GM18498 (cell line): ENCODE results near the gene KIRREL3.

ENCODE experiments used
- ATAC-seq: cut with Tn5 transposase; IDR thresholded peaks from one replicate; pipeline ENCODE4 v1.9.1; 2021; ENCODE audit warnings: mild to moderate bottlenecking, moderate library complexity; ENCODE audit not compliant: unreplicated experiment

KIRREL3 gene

GRCh38 chr11:126497581-126498122 lies 502.9 kb downstream of the KIRREL3 start:
- ATAC-seq = no peak

GRCh38 chr11:126496576-126497337 lies 503.8 kb downstream of the KIRREL3 start:
- ATAC-seq = no peak

GRCh38 chr11:126495281-126496220 lies 505.0 kb downstream of the KIRREL3 start:
- no peak for ATAC-seq

GRCh38 chr11:126494831-126495230 lies 505.7 kb downstream of the KIRREL3 start:
- no peak for ATAC-seq

DNA sequence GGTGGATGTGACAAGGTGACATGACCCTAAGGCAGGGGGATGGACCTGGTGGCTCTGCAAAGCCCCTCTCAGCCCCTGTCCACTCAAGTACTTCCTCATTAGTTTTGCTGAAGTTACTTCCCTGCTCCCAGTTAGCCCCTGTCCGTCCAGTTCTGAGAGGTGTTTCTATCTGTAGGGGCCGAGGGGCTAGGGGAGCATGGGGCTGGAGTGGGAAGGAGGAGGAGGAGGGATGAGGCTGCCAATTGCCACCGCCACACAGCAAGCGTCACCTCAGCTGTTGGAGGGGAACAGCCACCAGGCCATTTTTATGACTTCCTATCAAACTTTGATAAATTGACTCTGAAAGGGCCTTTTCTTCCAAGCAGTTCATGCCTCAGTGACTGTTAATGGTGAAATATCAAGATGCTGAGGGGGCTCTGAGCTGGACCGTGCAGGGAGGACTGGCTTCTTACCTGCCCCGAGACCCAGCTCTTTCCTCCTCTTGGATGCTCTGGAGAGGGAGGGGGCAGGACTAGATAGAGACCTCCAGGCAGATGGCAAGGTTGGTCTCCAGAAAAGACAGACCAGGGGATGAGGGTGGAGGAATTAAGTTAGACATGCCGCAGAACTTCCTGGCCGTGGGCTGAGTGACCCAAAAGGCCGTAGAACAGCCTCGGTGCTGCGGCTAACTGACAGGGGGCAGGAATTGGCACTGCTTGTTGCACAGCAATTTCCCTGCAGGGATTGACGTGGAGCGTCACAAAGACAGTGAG lies 508.1 kb downstream of the KIRREL3 start:
- ATAC-seq = no peak

GRCh38 chr11:126491092-126491491 lies 509.5 kb downstream of the KIRREL3 start:
- ATAC-seq = no peak

DNA sequence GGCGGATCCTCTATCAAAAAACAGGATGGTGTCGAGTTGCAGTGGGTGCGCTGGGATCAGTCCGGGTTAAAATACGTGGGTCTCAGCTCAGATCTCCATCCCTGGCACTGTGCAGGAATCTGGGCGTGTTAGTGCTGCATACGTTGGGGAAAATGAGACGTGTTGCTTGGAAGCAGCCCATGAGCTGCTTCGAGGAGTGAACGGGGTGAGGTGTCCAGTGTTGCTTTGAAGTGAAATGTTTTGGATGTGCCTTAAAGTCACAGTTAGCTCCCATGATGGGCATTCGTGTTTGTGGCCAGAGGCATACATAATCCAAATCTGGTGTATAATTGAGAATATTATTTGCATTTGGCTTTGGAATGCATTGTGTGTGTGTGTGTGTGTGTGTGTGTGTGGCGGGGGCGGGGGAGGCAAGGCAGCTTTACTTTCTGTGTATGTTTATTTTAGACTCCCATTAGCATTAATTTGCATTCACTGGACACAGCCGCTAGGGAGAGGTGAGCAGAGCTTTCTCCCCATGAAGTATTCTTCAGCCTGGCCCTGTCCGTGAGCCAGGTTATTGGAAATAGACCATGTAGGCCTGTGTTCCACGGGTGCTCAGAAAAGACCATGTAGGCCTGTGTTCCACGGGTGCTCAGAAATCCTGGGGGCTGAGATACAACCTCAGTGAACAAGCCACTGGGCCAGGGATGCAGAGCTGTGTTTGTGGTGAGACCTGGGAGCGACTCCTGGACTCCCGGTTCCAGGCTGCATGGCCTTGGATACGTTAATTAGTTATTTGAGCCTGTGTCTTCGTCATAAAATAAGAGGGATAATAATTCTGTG lies 510.5 kb downstream of the KIRREL3 start:
- no peak for ATAC-seq

DNA sequence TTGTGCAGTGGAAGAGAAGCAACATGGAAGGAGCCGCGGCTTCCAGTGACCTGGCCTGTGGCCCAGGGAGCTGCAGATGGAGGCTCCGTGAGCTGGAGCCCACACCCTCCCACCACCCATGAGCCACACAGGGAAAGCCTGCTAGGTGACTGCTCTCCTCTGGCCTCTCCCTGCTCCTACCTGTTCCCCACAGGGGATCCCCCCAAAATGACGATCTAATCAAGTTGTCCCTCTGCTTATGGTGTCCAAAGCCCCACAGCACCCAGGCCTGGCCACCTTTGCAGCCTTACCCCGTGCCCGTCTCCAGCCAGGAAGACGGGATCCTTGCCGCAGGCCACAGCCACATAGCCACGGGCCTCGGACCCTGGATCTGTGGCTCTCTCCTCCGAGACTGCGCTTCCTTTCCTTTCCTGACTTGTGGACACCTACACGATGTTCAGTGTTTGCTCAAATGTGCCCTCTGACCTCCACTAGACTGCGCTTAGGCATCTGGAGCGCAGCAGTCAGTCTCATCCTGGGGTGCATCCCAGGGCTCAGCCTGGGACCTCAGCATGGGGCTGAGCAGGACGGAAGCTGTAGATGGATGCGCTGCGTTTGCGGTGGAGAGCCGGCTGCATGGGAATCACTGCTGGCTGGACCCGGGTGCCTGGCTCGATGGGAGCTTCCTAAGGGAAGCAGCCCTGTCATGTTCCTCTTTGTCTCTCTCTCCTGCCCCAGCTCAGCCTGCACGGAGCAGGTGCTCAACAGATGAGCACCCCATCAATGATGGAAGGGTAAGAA lies 511.8 kb downstream of the KIRREL3 start:
- no peak for ATAC-seq

DNA sequence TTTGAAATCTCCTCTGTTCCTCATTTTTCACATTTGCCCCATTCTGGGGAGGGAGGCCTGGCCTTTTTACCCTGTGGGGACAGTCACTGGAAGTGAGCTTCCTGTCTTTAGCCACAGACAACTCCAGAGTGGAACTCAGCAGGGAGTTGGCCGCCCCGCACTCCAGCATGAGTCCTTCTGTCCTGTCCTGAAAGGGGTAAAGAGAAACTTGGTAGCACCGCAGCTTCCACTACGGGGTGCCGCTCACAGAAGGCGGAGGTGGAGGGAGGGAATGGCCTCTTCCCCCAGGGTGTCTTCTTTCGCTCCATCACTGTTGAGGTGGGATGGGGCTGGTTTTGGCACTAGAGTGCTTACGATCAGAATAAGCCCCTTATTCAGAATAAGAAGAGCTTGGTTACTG lies 512.9 kb downstream of the KIRREL3 start:
- no peak for ATAC-seq

DNA sequence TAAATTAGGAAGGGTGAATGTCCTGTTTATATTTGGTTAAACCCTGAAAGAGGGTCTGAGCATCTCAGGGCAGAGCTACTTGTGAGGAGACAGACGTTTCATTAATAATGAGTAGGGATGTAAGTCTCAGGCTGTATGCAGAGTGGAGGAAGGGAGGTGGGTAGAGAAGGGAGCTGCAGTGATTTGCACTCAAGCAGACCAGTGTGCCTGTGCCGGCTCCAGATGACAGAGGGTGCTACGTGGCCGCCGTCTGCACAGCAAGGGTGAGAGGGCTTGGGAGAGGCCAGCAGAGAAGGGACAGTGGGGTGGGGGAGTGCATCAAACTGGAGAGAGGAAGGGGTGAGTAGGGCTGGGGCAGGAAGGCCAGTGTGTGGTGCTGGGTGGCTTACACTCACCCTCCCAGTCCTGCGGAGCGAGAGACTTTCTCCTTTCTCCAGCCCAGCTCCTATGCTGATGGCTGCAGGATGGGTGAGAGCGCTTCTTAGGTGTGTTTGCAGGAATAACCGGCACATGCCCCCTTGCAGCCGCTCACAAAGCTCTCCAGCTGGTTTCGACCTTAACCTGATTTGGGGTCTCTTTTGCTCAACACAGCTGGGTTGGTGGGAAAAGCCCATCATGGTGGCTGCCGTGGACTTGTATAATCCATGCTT lies 514.5 kb downstream of the KIRREL3 start:
- no peak for ATAC-seq

DNA sequence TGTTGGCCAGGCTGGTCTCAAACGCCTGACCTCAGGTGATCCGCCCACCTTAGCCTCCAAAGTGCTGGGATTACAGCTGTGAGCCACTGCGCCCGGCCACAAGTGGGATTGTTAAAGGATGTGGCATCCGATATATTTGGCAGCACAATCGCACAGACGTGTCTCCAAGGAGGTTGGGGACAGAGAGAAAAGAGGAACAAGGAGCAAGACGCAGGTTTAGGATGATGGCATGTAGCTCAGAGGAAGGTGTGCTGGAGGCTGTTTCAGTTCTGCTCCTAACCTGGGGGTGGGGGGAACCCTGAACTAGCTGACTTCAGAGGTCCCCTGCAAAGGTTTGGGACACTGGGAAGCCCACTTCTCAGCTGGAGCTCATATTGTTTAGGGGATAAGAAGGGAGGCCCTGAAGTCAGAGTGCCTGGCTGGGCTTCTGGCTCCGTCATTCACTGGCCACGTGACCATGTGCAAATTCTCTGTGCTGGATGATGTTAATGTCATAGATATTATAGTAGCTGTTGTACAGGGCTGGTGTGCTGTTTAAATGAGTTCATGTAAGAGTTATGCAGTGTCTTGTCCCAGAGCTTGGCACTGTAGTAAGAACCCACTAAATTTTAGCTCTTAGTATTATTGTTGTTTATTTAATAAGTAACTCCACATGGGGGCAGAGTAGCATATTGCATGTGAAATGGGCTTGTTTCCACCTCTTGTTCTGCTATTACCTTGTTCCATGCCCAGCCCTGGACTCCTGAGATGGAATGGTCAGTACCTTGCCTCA lies 515.4 kb downstream of the KIRREL3 start:
- no peak for ATAC-seq

GRCh38 chr11:126484266-126484665 lies 516.3 kb downstream of the KIRREL3 start:
- ATAC-seq = no peak

DNA sequence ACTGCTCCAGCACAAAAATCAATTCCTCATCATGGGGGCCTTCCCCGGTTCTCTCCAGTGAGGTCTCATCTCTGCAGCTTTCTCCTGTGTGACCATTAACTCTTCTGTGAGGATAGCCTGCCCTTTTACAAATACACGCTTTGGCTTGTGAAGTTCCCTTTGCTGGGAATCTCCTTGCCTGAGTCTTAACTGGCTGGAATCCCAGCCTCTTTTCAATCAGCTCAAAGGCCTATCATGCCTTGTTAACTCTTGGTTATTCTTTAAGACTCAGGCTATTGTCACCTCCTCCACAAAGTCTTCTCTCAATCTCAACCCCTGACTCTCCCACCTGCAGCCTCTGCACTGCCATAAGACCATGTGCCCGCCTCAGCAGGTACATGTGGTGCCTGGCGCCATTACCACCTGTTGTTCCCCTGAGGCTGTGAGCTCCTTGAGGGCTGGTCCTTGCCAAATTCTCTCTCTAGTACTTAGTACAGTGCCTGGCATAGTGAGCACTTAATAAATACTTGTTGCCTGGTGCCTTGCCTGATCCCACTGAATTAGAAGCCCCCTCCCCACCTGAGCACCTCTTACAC lies 516.9 kb downstream of the KIRREL3 start:
- ATAC-seq = no peak

DNA sequence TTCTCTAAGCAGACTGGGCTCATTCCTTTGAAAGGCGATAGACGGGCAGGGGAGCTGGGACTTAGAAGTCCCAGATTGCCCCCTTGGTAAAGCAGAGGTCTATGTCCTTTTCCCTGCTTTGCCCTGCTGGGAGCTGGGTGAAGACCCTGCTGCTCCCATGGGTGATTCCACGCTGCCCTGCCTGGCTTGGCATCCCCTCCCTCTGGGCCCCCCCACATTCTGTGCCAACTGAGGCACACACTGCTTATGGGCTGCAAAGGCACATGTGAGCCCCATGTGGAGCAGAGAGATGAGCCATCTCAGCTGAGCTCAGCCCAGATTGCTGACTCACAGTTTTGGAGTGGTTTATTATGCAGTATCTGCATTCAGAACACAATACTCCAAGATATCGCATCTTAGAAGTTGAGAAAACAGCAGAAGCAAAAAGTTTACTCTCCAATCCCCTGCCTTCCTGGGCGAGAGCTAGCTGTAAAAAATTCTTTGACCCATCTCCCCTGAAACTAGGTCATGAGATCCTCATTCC lies 517.9 kb downstream of the KIRREL3 start:
- no peak for ATAC-seq

- no peak for ATAC-seq
These were observed 519.3 kb downstream of the KIRREL3 start for GRCh38 chr11:126481303-126481680.

- ATAC-seq = peak; percentile 77
These were observed 519.9 kb downstream of the KIRREL3 start for GRCh38 chr11:126480410-126481302.

DNA sequence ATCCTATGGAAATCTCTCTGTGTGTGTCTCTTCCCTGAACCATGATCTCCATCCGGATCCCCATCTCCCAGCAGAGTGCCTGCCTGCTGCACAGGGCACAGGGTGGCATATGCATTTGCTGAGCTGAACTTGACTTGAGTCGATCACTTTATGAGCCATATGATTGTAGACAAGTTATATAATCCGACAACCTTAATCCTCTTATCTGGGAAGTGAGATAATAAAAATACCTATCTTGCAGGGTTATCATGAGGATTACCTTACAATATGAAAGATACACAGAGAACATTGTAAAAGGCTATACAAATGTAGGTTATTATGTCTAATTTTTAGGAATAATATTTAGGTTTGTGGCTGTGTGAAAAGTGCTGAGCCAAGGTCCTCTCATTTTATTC lies 520.6 kb downstream of the KIRREL3 start:
- ATAC-seq = no peak
